H9 (cell line): Measurements from ENCODE around the gene LRRC7. TPM values are rescaled to one million over a fixed set of nuclear protein-coding genes. Genes with fewer than 3 reads are reported as not detected.

Experiments used
- DNase-seq: peaks from one replicate; pipeline ENCODE4 v3.0.0-alpha.2; 2017
- H2AFZ ChIP-seq: one replicate; pipeline ENCODE4 v1.6.1; 2013; ENCODE audit warnings: mild to moderate bottlenecking, low read length, control low read depth, moderate library complexity
- H2AK5ac ChIP-seq: 2 replicates; pipeline ENCODE4 v1.6.1; 2013; ENCODE audit warnings: low read length, control low read depth, mixed read lengths; ENCODE audit not compliant: insufficient read length
- H2BK120ac ChIP-seq: one replicate; pipeline ENCODE4 v1.6.1; 2013; ENCODE audit warnings: low read depth, mild to moderate bottlenecking, low read length, control low read depth, inconsistent platforms; ENCODE audit not compliant: poor library complexity, severe bottlenecking
- H2BK12ac ChIP-seq: 2 replicates; pipeline ENCODE4 v1.6.1; 2013; ENCODE audit warnings: low read length, control low read depth, mixed read lengths, low read depth; ENCODE audit not compliant: insufficient read length
- H2BK15ac ChIP-seq: 2 replicates; pipeline ENCODE4 v1.6.1; 2013; ENCODE audit warnings: low read depth, low read length, control low read depth
- H2BK20ac ChIP-seq: one replicate; pipeline ENCODE4 v1.6.1; 2013; ENCODE audit warnings: low read depth, mild to moderate bottlenecking, low read length, control low read depth, inconsistent platforms; ENCODE audit not compliant: poor library complexity, severe bottlenecking
- H2BK5ac ChIP-seq: 2 replicates; pipeline ENCODE4 v1.6.1; 2013; ENCODE audit warnings: low read length, control low read depth, mixed read lengths; ENCODE audit not compliant: insufficient read length
- H3K14ac ChIP-seq: 2 replicates; pipeline ENCODE4 v1.6.1; 2013; ENCODE audit warnings: low read length, control low read depth; ENCODE audit not compliant: insufficient read depth
- H3K18ac ChIP-seq: 2 replicates; pipeline ENCODE4 v1.6.1; 2013; ENCODE audit warnings: low read depth, mild to moderate bottlenecking, mixed read lengths, low read length, control low read depth; ENCODE audit not compliant: insufficient read length
- H3K23ac ChIP-seq: 2 replicates; pipeline ENCODE4 v1.6.1; 2013; ENCODE audit warnings: low read length, control low read depth, mixed read lengths, low read depth; ENCODE audit not compliant: insufficient read length
- H3K23me2 ChIP-seq: 2 replicates; pipeline ENCODE4 v1.6.1; 2013; ENCODE audit warnings: low read depth, mild to moderate bottlenecking, mixed read lengths, low read length, control low read depth; ENCODE audit not compliant: insufficient read length, poor library complexity, severe bottlenecking
- H3K27ac ChIP-seq: 2 replicates; pipeline ENCODE4 v1.5.1; 2013; ENCODE audit warnings: low read length, control low read depth, mixed read lengths, low read depth; ENCODE audit not compliant: insufficient read length
- H3K27me3 ChIP-seq: 2 replicates; pipeline ENCODE4 v1.6.1; 2013; ENCODE audit warnings: low read length, control low read depth, inconsistent platforms; ENCODE audit not compliant: insufficient read depth
- H3K4ac ChIP-seq: 2 replicates; pipeline ENCODE4 v1.6.1; 2013; ENCODE audit warnings: low read depth, mild to moderate bottlenecking, control low read depth, inconsistent platforms, low read length, moderate library complexity
- H3K4me1 ChIP-seq: 2 replicates; pipeline ENCODE4 v1.6.1; 2013; ENCODE audit warnings: low read length, control low read depth, inconsistent platforms; ENCODE audit not compliant: insufficient read depth
- H3K4me2 ChIP-seq: 2 replicates; pipeline ENCODE4 v1.6.1; 2013; ENCODE audit warnings: low read length, control low read depth, mixed read lengths; ENCODE audit not compliant: insufficient read length, insufficient read depth
- H3K56ac ChIP-seq: 2 replicates; pipeline ENCODE4 v1.6.1; 2013; ENCODE audit warnings: low read depth, mild to moderate bottlenecking, mixed read lengths, low read length, control low read depth; ENCODE audit not compliant: insufficient read length
- H3K79me1 ChIP-seq: 2 replicates; pipeline ENCODE4 v1.6.1; 2013; ENCODE audit warnings: low read depth, mild to moderate bottlenecking, moderate library complexity, low read length, control low read depth, inconsistent platforms; ENCODE audit not compliant: insufficient read depth, poor library complexity, severe bottlenecking
- H3K79me2 ChIP-seq: 2 replicates; pipeline ENCODE4 v1.6.1; 2013; ENCODE audit warnings: low read length, control low read depth, inconsistent platforms; ENCODE audit not compliant: insufficient read depth
- H3K9ac ChIP-seq: 2 replicates; pipeline ENCODE4 v1.6.1; 2013; ENCODE audit warnings: low read length, control low read depth, mixed read lengths; ENCODE audit not compliant: insufficient read length; ENCODE audit errors: extremely low read depth
- H3K9me3 ChIP-seq: one replicate; pipeline ENCODE4 v1.6.1; 2013; ENCODE audit warnings: low read depth, low read length, inconsistent platforms; ENCODE audit not compliant: control insufficient read depth
- H3T11ph ChIP-seq: one replicate; pipeline ENCODE4 v1.6.1; 2013; ENCODE audit warnings: mild to moderate bottlenecking, low read length, control low read depth, inconsistent platforms
- H4K20me1 ChIP-seq: one replicate; pipeline ENCODE4 v1.6.1; 2013; ENCODE audit not compliant: control insufficient read depth, insufficient read length, insufficient read depth
- H4K5ac ChIP-seq: 2 replicates; pipeline ENCODE4 v1.6.1; 2013; ENCODE audit warnings: low read depth, mild to moderate bottlenecking, mixed read lengths, low read length, control low read depth; ENCODE audit not compliant: insufficient read length
- H4K8ac ChIP-seq: replicated peaks from 2 replicates; pipeline ENCODE4 v1.6.1; 2013; ENCODE audit warnings: low read length, control low read depth, mixed read lengths, low read depth; ENCODE audit not compliant: insufficient read length
- H4K91ac ChIP-seq: 2 replicates; pipeline ENCODE4 v1.6.1; 2013; ENCODE audit warnings: low read depth, mild to moderate bottlenecking, moderate library complexity, mixed read lengths, low read length, control low read depth; ENCODE audit not compliant: insufficient read length
- H3K27ac Mint-ChIP-seq, 3 experiments: 2 replicates in 2 of 3; 3 replicates in 1 of 3; pipeline ENCODE4 v1.8.0; 2020 to 2021; ENCODE audit warnings: mixed read lengths in 3 of 3, mild to moderate bottlenecking in 1 of 3, moderate library complexity in 1 of 3
- H3K27me3 Mint-ChIP-seq: 2 replicates; pipeline ENCODE4 v1.8.0; 2021; ENCODE audit warnings: low read depth, mild to moderate bottlenecking, moderate library complexity, mixed read lengths
- H3K36me3 Mint-ChIP-seq, 3 experiments: 2 replicates in 2 of 3; 3 replicates in 1 of 3; pipeline ENCODE4 v1.8.0; 2020 to 2021; ENCODE audit warnings: low read depth in 3 of 3, mixed read lengths in 3 of 3; ENCODE audit not compliant: insufficient read depth in 1 of 3
- H3K4me1 Mint-ChIP-seq, 2 experiments: 2 replicates each; pipeline ENCODE4 v1.8.0; 2020; ENCODE audit warnings: mixed read lengths in 2 of 2
- H3K4me3 Mint-ChIP-seq, 2 experiments: 2 replicates in 1 of 2; 3 replicates in 1 of 2; pipeline ENCODE4 v1.8.0; 2020 to 2021; ENCODE audit warnings: mild to moderate bottlenecking in 2 of 2, mixed read lengths in 2 of 2, moderate library complexity in 1 of 2
- H3K9me3 Mint-ChIP-seq, 2 experiments: 2 replicates in 1 of 2; 3 replicates in 1 of 2; pipeline ENCODE4 v1.8.0; 2020; ENCODE audit warnings: mild to moderate bottlenecking in 2 of 2, mixed read lengths in 2 of 2, moderate library complexity in 1 of 2
- CTCF ChIP-seq: fragments of 200-600 bp; sonication (generic); conservative IDR thresholded peaks from 3 replicates; pipeline ENCODE4 v1.8.0; 2021; ENCODE audit warnings: antibody characterized with exemption, mild to moderate bottlenecking
- total RNA-seq: library from RNA; stranded (reverse); gene quantifications from 2 replicates; pipeline ENCODE4 v1.2.1, GENCODE V29; 2021

LRRC7 gene
- total RNA-seq, 1 experiment from 2014 or later = not detected

- Histone ChIP-seq H3K79me2 (no peaks in the 10 kb centered on the region), H4K8ac (no peak overlapping the region), H3K79me1 (no peaks in the 10 kb centered on the region), H3K9ac (no peak overlapping the region), H4K91ac (no peak overlapping the region), H3K18ac (no peak overlapping the region), H3K27ac (no peak overlapping the region), H2BK120ac (no peak overlapping the region), H2BK12ac (no peak overlapping the region), H3T11ph (no peak overlapping the region), H3K23me2 (no peaks in the 10 kb centered on the region), H3K56ac (no peak overlapping the region), H2AK5ac (no peak overlapping the region), H3K9me3 (no peaks in the 10 kb centered on the region), H2BK15ac (no peak overlapping the region), H3K27me3 (no peaks in the 10 kb centered on the region), H3K23ac (no peak overlapping the region), H3K14ac (no peak overlapping the region), H2BK20ac (no peak overlapping the region), H4K20me1 (no peaks in the 10 kb centered on the region), H3K4ac (no peak overlapping the region), H2BK5ac (no peak overlapping the region), H2AFZ (no peak overlapping the region), H3K4me2 (no peak overlapping the region), H4K5ac (no peak overlapping the region), H3K4me1 (no peaks in the 10 kb centered on the region)
- H3K4me3 Mint-ChIP-seq = no peak overlapping the region
- no peak for DNase-seq
- peaks cover 3 to 6% of the 10 kb centered on the region in 2 experiments; a peak in 3 of 4 replicates for H3K4me1 Mint-ChIP-seq
- H3K27me3 Mint-ChIP-seq = no peaks in the 10 kb centered on the region
- no peak overlapping the region for H3K27ac Mint-ChIP-seq
- no peaks in the 10 kb centered on the region for H3K36me3 Mint-ChIP-seq
- TF ChIP-seq CTCF = no peak
- no peaks in the 10 kb centered on the region for H3K9me3 Mint-ChIP-seq
Measured at GRCh38 chr1:70025846-70026245, 458.1 kb downstream of the LRRC7 start.
